HG03064 (cell line): ENCODE measurements around the gene KLHL5.
"Not testable (repeated sequence)": the region's sequence is repeated elsewhere in the genome, so short reads cannot be mapped to it uniquely, and the experiment has no call there.

Experiments used
- ATAC-seq: cut with Tn5 transposase; IDR thresholded peaks from one replicate; pipeline ENCODE4 v1.9.1; 2021; ENCODE audit warnings: low read depth; ENCODE audit not compliant: unreplicated experiment

Gene KLHL5

GRCh38 chr4:39096847-39097246 lies 34.8 kb downstream of the KLHL5 start:
- no peak for ATAC-seq

DNA sequence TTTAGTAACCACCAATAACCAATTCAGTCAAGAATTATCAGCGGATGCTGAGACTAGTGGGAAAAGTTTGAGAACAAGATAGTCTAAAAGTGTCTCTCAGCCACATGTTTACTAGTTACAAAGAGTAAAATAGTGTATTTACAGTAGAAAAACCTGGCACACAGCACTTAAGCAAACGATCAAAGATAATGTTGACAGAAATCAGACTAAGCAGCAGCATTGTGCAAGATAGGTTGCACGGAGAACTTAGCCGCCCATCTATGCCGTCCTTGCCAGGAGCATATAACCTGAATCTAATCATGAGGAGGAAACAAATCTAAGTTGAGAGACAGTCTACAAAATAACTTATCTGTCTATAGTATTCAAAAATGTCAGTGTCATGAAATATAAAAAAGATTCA lies 35.3 kb downstream of the KLHL5 start:
- no peak for ATAC-seq

DNA sequence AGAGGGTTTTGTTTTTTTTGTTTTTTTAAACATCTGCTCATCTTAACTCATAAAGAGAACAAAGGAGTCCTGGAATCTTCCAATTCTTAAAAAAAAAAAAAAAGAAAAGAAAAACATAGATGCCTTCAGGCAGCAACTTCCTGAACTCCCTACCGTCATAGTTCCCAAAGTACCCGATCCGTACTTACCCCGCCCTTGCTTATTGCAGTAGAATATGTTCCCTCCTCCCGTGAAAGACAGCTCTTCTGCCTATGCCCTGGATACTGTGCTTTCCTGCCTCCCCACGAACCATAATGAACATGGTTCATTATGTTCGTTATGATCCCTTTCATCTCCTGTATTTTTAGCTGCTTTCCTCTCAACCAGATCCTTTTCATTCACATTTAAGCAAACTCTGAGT lies 40.3 kb downstream of the KLHL5 start:
- ATAC-seq, result no peak

DNA sequence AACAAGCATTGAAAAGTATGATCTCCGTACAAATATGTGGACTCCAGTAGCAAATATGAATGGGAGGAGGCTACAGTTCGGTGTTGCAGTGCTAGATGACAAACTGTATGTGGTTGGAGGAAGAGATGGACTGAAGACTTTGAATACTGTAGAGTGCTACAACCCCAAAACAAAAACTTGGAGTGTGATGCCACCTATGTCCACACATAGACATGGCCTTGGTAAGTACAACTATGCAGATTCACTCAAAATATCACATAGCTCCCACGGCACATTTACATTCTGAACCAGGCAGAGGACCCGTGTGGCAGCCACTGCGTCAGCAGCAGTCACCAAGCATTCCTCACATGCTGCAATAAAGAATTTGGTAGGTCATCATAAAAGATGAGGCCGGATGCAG lies 41.3 kb downstream of the KLHL5 start:
- no peak for ATAC-seq

DNA sequence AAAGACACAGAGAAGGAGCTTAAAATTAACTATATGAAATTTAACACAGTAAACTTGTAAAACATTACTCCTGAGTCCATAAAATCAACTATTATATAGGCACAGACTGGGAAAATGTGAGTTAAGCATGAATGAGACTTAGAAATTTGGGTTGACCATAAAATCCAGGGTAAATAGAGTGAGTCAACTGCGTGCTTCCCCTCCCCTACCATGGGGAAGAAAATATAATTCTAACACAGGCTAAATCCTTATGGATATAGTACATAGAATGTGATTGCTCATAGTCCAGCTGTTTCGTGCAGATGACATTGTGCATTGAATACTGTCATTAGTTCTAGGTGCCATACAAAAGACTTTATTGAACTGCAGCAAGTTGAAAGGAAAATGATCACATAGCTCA lies 42.2 kb downstream of the KLHL5 start:
- ATAC-seq, result no peak

- ATAC-seq, result no peak
These were observed 44.0 kb downstream of the KLHL5 start for GRCh38 chr4:39106011-39106410.

DNA sequence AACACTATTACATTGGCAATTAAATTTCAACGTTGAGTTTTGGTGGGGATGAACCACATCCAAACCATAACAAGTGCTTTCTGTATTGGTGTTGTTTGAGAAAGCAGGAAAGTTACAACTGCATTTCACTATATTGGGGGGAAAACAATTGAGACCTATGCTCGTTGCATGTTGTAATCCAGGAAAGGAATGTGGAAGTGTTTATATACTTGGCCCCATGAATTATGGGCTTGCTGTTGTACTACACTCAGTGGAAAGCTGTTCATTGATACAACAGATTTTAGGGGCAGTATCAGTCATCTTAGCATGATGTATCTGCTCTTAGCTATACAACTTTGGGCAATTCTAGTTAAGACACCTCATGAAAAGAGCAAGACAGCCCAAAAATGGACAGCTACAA lies 52.4 kb downstream of the KLHL5 start:
- ATAC-seq, result no peak

DNA sequence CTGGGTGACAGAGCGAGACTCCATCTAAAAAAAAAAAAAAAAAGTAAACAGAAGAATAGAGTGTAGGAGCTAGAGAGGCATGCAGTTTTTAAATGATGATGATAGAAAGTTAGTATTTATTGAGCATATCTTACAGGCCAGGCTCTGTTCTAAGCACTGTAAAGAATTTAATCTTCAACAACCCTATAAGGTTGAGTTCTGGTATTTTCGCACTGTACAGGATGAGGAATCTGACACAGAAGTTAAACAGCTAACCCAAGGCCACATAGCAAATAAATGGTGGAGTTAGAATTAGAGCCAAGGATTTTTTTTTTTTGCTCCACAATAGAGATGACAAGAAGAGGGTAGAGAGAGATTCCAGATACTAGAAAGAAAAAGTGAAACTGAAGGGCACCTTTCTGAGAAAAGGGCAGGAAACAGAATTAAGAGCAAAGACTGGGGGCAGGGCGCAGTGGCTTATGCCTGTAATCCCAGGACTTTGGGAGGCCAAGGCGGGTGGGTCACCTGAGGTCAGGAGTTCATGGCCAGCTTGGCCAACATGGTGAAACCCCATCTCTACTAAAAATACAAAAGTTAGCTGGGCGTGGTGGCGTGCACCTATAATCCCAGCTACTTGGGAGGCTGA lies 56.1 kb downstream of the KLHL5 start:
- ATAC-seq, result no peak

GRCh38 chr4:39120418-39120817 lies 58.4 kb downstream of the KLHL5 start:
- no peak for ATAC-seq

DNA sequence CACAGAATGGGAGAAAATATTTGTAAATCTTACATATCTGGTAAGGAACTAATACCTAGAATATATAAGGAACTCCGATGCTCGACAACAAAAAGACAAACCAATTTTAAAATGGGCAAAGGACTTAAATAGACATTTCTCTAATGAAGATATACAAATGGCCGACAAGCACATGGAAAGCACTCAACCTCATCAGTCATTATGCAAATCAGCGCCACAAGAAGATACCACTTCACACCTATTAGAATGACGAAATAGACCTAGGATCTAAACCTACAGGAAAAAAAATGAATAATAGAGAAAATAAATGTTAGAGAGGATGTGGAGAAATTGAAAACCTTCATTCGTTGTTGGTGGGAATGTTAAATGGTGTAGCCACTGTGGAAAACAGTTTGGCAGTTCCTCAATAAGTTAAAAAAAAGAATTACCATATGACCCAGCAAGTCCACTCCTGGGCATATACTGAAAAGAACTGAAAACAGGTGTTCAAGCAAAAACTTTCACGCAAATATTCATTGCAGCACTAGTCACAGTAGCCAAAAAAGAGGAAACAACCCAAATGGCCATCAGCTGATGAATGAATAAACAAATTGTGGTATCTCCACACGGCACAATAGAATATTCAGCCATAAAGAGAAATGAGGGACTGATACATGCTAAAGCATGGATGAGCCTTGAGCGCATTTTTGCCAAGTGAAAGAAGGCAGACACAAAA lies 63.0 kb downstream of the KLHL5 start:
- no peak for ATAC-seq

- no peak for ATAC-seq
These were observed 63.6 kb downstream of the KLHL5 start for GRCh38 chr4:39125600-39125985.

DNA sequence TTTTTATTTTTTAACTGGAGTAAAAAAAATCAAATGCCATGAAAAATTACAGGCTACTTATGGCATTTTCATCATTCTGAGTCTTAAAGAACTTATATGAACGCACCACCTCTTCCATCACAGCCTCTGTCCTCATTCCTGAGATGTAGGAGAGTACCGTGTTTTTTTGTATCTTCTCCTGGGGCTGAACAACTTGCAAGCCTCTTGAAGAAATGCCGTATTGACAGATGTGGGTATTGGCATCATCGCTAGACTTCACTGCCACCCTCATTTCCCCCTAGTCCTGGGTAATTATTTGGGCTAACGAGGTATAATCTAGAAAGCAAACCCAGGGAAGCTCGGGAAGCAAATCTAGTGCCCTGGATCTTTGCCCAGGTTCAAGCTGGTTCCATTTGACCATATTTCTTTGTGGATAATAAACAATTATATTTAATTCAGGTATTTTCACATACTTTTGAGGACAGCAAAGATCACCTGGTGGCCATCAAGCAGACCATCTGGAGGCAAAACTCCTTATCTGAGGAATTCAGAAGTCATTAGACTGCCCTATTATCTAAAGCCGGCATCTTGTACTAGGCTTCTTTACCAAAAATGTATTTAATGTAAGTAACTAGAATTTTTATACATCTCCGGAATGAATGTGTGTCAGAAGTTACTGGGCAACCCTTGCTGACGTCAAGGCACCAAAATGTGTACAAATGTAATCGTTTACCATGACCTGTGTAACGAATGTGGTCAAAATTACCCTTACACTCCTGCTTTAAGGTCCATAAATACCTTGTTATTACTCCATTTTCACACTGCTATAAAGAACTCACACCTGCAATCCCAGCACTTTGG lies 64.4 kb downstream of the KLHL5 start:
- no peak for ATAC-seq

DNA sequence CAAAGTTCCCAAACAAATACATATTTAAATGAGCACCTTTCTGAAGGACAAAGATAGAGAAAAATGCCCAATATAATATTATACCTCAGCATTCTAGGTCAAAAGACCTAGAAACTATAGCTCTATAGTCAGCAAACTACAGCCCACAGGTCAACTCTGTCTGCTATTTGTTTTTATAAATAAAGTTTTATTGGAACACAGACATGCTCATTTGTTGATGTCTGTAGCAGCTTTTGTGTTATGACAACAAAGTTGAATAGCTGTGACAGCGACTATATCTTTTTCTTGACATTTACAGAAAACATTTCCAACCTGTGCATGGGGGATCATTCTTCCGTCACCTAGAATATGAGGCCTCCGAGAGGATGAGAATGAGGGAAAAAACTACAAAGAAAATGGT lies 71.6 kb downstream of the KLHL5 start:
- ATAC-seq, result no peak

- no peak for ATAC-seq
These were observed 72.8 kb downstream of the KLHL5 start for GRCh38 chr4:39134683-39135306.

- not testable (repeated sequence) for ATAC-seq
These were observed 76.2 kb downstream of the KLHL5 start for GRCh38 chr4:39138227-39138626.

- ATAC-seq, result no peak
These were observed 84.2 kb downstream of the KLHL5 start for GRCh38 chr4:39146211-39146610.

DNA sequence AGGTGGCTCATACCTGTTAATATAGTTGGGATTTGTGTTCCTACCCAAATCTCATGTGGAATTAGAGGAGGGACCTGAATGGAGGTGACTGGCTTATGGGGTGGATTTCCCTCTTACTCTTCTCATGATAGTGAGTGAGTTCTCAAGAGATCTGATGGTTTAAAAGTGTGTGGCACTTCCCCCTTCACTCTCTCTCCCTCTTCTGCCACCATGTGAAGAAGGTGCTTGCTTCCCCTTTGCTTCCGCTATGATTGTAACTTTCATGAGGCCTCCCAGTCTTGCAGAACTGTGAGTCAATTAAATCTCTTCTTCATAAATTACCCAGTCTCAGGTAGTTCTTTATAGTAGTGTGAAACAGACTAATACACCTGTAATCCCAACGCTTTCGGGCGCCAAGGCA lies 92.0 kb downstream of the KLHL5 start:
- ATAC-seq, result no peak

- no peak for ATAC-seq
These were observed 95.5 kb downstream of the KLHL5 start for GRCh38 chr4:39157520-39157919.

DNA sequence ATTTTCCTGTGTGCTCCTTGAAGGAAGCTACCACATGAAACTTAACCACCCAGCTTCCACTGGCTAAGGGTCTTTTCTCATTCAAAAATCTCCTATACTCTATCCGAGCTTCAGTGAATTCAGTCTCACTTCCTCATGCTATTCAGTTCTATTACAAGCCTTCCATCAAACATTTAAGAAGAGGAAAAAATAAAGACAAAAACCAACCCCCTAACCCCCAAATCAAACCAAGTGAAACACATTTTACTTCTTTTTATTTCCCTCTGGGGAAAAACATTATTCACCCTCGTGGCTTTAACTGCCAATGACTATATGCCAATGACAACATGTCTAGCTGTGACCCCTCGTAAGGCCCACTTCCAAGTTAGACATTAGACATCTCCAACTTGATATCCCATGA lies 104.1 kb downstream of the KLHL5 start:
- no peak for ATAC-seq

DNA sequence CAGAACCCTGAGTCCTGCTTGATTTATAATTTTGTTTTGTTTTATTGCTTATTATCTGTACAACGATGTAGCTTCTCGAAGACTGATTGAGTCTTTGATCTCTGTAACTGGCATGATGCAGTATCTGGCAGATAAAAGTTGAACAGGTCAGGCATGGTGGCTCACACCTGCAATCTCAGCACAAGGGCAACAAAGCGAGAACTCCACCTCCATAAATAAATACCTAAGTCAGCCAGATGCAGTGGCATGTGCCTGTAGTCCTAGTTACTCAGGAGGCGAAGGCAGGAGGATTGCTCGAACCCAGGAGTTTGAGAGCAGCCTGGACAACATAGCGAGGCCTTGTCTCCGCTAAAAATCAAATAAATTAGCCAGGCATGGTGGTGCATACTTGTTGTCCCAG lies 104.6 kb downstream of the KLHL5 start:
- ATAC-seq, result no peak

DNA sequence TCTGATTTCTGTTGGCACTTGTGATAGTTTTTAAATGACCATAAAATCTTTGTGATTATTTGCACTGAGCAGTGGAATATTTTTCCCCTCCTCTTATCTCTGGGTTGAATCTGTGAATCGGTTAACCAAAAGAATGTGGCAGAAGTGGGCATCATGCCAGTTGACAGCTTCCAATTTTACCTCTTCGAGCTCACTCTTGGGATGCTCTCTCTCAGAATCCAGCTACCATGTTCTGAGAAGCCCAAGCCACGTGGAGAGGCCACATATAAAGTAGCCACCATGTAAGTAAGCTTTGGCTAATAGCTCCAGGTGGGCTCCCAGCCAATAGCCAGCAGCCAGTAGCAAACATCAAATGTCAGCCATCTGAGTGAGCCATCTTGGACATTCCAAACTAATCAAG lies 107.4 kb downstream of the KLHL5 start:
- ATAC-seq, result no peak
